PC-9 (cell line): ENCODE results near the gene MALAT1. TPM values are rescaled to one million over a fixed set of nuclear protein-coding genes. Genes with fewer than 3 reads are reported as not detected.

ENCODE experiments used
- BruUV-seq: library from RNA; stranded (reverse); fragments of 400-500 nt; replicated peaks from 2 replicates; lab custom pipeline; 2021; lab: Mats Ljungman, UMichigan
- CTCF ChIA-PET: fragments of 300-600 bp; sonication (Branson Sonifier 250); formaldehyde crosslinking; loops from one replicate; lab custom pipeline; 2022; ENCODE audit warnings: antibody characterized with exemption; lab: Charles Lee
- POLR2A ChIA-PET: fragments of 300-600 bp; sonication (Branson Sonifier 250); formaldehyde crosslinking; loops from one replicate; lab custom pipeline; 2022; ENCODE audit warnings: antibody characterized with exemption; ENCODE audit not compliant: unreplicated experiment; lab: Charles Lee
- DNase-seq, 2 experiments: peaks; one replicate each; pipeline versions ENCODE4 v3.0.0 to v3.0.0-alpha.2; 2015 to 2022; ENCODE audit warnings: mixed read lengths in 1 of 2
- H2AFZ ChIP-seq: fragments of 200-600 bp; sonication (generic); 2 replicates; pipeline ENCODE4 v1.8.1; 2017; ENCODE audit warnings: antibody characterized with exemption
- H3F3A ChIP-seq: fragments of 200-600 bp; sonication (generic); 2 replicates; pipeline ENCODE4 v1.8.1; 2017; ENCODE audit warnings: antibody characterized with exemption, mild to moderate bottlenecking, low read depth; ENCODE audit not compliant: insufficient read depth
- H3K27ac ChIP-seq: fragments of 200-600 bp; sonication (generic); 2 replicates; pipeline ENCODE4 v1.6.1; 2016; ENCODE audit warnings: mixed run types
- H3K27me3 ChIP-seq: fragments of 200-600 bp; sonication (generic); 2 replicates; pipeline ENCODE4 v1.6.1; 2016; ENCODE audit warnings: low read depth, mixed run types; ENCODE audit not compliant: insufficient read depth
- H3K36me3 ChIP-seq: fragments of 200-600 bp; sonication (generic); 2 replicates; pipeline ENCODE4 v1.6.1; 2016; ENCODE audit warnings: low read depth, mixed run types
- H3K4me1 ChIP-seq: fragments of 200-600 bp; sonication (generic); replicated peaks from 2 replicates; pipeline ENCODE4 v1.6.1; 2016; ENCODE audit warnings: mixed run types; ENCODE audit not compliant: insufficient read depth
- H3K4me2 ChIP-seq: fragments of 200-600 bp; sonication (generic); 2 replicates; pipeline ENCODE4 v1.6.1; 2017; ENCODE audit warnings: mixed run types
- H3K4me3 ChIP-seq: fragments of 200-600 bp; sonication (generic); 2 replicates; pipeline ENCODE4 v1.6.1; 2016; ENCODE audit warnings: mixed run types
- H3K79me2 ChIP-seq: fragments of 200-600 bp; sonication (generic); 2 replicates; pipeline ENCODE4 v1.6.1; 2017; ENCODE audit warnings: low read depth, mixed run types
- H3K9me2 ChIP-seq: fragments of 200-600 bp; sonication (generic); 2 replicates; pipeline ENCODE4 v1.8.1; 2017; ENCODE audit warnings: mild to moderate bottlenecking; ENCODE audit not compliant: insufficient read depth
- H3K9me3 ChIP-seq: fragments of 200-600 bp; sonication (generic); 2 replicates; pipeline ENCODE4 v1.8.1; 2016; ENCODE audit warnings: low read depth; ENCODE audit not compliant: insufficient read depth
- H4K20me1 ChIP-seq: fragments of 200-600 bp; sonication (generic); 2 replicates; pipeline ENCODE4 v1.8.1; 2017; ENCODE audit not compliant: insufficient read depth
- CTCF ChIP-seq: fragments of 200-600 bp; sonication (generic); conservative IDR thresholded peaks from 2 replicates; pipeline ENCODE4 v1.6.1; 2017; ENCODE audit warnings: mixed run types, antibody characterized with exemption, mild to moderate bottlenecking, moderate library complexity
- EZH2 ChIP-seq: fragments of 200-600 bp; sonication (generic); IDR thresholded peaks from 2 replicates; pipeline ENCODE4 v1.8.0; 2017; ENCODE audit warnings: antibody characterized with exemption, low read depth
- intact Hi-C: fragments of 100-400 bp; cut with micrococcal nuclease; formaldehyde crosslinking; loops from one replicate; pipeline ENCODE4 v1.10.0; 2022; ENCODE audit not compliant: unreplicated experiment
- total RNA-seq: library from RNA; stranded (reverse); gene quantifications from 2 replicates; pipeline ENCODE4 v1.2.3, GENCODE V29; 2021

The MALAT1 gene
- total RNA-seq, 1 experiment from 2014 or later: 6,494 TPM

- CTCF ChIA-PET: interaction anchor here (0.6 to 4.4 kb wide), 6 partner anchors 15 to 111 kb away, joined by 3 to 18 read pairs (median 4); no protein-coding TSS in a partner anchor
- Histone ChIP-seq H3K27ac (peak overlapping the region; percentile 88), H3F3A (peaks cover 67% of the 10 kb centered on the region), H3K4me2 (peak overlapping the region; percentile 70), H3K36me3 (no peaks in the 10 kb centered on the region), H3K4me3 (no peak overlapping the region), H4K20me1 (no peaks in the 10 kb centered on the region), H3K9me2 (no peaks in the 10 kb centered on the region), H2AFZ (no peak overlapping the region), H3K9me3 (no peaks in the 10 kb centered on the region), H3K4me1 (peaks cover 85% of the 10 kb centered on the region), H3K27me3 (no peaks in the 10 kb centered on the region), H3K79me2 (peaks cover 8% of the 10 kb centered on the region)
- POLR2A ChIA-PET: interaction anchor here (0.5 to 3.6 kb wide), 10 partner anchors 11 to 976 kb away, joined by 3 to 41 read pairs (median 10); partner anchors contain the start of gene SLC25A45
- DNase-seq: peak; percentile 58 to 69
- BruUV-seq: no TSS peak
- intact Hi-C loops: loop anchor here (10.0 kb wide), 1 partner anchor 292 kb away; the partner anchor contains the start of genes AP5B1 and OVOL1
- TF ChIP-seq EZH2 (no peak), CTCF (no peak)
These were observed 6.0 kb upstream of the MALAT1 start for GRCh38 chr11:65492637-65493366.

DNA sequence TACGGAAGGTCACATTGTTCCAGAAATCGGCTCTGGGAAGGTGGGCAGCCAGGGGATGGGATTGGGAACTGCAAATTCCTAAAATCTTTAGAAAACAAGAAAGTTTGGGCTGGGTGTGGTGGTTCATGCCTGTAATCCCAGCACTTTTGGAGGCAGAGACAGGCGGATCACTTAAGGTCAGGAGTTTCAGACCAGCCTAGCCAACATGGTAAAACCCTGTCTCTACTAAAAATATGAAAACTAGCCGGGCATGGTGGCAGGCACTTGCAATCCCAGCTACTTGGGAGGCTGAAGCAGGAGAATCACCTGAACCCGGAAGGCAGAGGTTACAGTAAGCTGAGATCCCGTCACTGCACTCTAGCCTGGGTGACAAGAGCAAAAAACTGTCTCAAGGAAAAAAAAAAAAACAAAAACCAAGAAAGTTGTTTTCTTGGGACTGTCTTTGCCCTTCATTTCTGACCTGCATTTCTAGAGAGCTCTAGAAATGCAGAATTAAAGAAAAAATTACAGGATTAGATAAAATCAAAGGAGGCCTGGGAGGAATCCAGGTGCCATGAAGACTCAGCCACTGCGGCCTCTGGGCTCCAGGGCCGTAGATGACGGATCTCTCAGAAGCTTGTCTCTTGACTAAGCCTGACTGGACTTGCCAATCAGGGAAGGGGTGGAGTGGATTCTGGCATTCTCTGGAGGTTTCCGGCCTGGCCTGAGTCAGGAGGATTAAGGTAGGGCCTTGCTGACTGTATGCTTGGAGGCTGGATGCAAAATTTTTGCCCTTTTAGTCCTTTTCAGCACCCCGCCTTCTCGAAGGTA is 5.3 kb upstream of the MALAT1 start:
- H3K9me3 ChIP-seq: no peaks in the 10 kb centered on the region
- no peaks in the 10 kb centered on the region for H4K20me1 ChIP-seq
- BruUV-seq: TSS peak; percentile 50
- H3K27me3 ChIP-seq: no peaks in the 10 kb centered on the region
- H3K27ac ChIP-seq: peak overlapping the region; percentile 88
- H3K36me3 ChIP-seq: no peaks in the 10 kb centered on the region
- H3K4me3 ChIP-seq: no peak overlapping the region; the same call in 1 of the 2 replicates
- intact Hi-C loops: loop anchor here (10.0 kb wide), 1 partner anchor 291 kb away; the partner anchor contains the start of genes AP5B1 and OVOL1
- H3F3A ChIP-seq: peaks cover 70% of the 10 kb centered on the region
- no peaks in the 10 kb centered on the region for H3K9me2 ChIP-seq
- CTCF ChIA-PET: interaction anchor here (0.6 to 4.4 kb wide), 6 partner anchors 15 to 112 kb away, joined by 3 to 18 read pairs (median 4); no protein-coding TSS in a partner anchor
- DNase-seq: peak; percentile 90 to 97
- POLR2A ChIA-PET: interaction anchor here (0.6 to 3.6 kb wide), 12 partner anchors 13 to 411 kb away, joined by 3 to 34 read pairs (median 6); partner anchors contain the start of genes NEAT1 and SLC25A45
- H3K79me2 ChIP-seq: peaks cover 16% of the 10 kb centered on the region
- TF ChIP-seq CTCF: no peak
- TF ChIP-seq EZH2: no peak
- H3K4me2 ChIP-seq: peak overlapping the region; percentile 70
- H3K4me1 ChIP-seq: peaks cover 77% of the 10 kb centered on the region
- no peak overlapping the region for H2AFZ ChIP-seq
